Astrocyte of the hippocampus (primary cell): ENCODE results near the gene KHDC4.
"Not testable (repeated sequence)": the region's sequence is repeated elsewhere in the genome, so short reads cannot be mapped to it uniquely, and the experiment has no call there.

ENCODE experiments used
- DNase-seq: peaks from one replicate; pipeline ENCODE4 v3.0.0; 2011; ENCODE audit warnings: low read depth, low spot score

KHDC4 gene

GRCh38 chr1:155940993-155941844 lies 7.0 kb upstream of the KHDC4 start, which contains the start of gene RXFP4:
Gene RXFP4, plus strand, starts transcription at chr1:155941638. Its CDS starts 72 bp downstream, at chr1:155941710.
- no peak for DNase-seq

GRCh38 chr1:155940482-155940992 lies 6.3 kb upstream of the KHDC4 start:
- peak; percentile 58 for DNase-seq

- peak; percentile 79 for DNase-seq
Observed at GRCh38 chr1:155938220-155938627, 4.0 kb upstream of the KHDC4 start.

GRCh38 chr1:155934936-155935590 lies 850 bp upstream of the KHDC4 start:
- no peak for DNase-seq

- DNase-seq, result no peak
Observed at GRCh38 chr1:155933591-155934096, 569 bp downstream of the KHDC4 start.

- no peak for DNase-seq
Observed at GRCh38 chr1:155932487-155932886, 1.7 kb downstream of the KHDC4 start.

GRCh38 chr1:155932081-155932480 lies 2.1 kb downstream of the KHDC4 start:
- no peak for DNase-seq

- peak; percentile 62 for DNase-seq
Observed at GRCh38 chr1:155931332-155932038, 2.7 kb downstream of the KHDC4 start.

GRCh38 chr1:155930725-155931124 lies 3.5 kb downstream of the KHDC4 start:
- not testable (repeated sequence) for DNase-seq

- DNase-seq, result no peak
Observed at GRCh38 chr1:155929057-155929456, 5.2 kb downstream of the KHDC4 start.

- DNase-seq, result no peak
Observed at GRCh38 chr1:155925506-155925905, 8.7 kb downstream of the KHDC4 start.

GRCh38 chr1:155920717-155921116 lies 13.5 kb downstream of the KHDC4 start:
- no peak for DNase-seq

GRCh38 chr1:155919801-155920200 lies 14.4 kb downstream of the KHDC4 start:
- no peak for DNase-seq

GRCh38 chr1:155918660-155919059 lies 15.6 kb downstream of the KHDC4 start:
- no peak for DNase-seq

GRCh38 chr1:155913969-155914757 lies 20.1 kb downstream of the KHDC4 start:
- DNase-seq, result peak; percentile 34

GRCh38 chr1:155912056-155912536 lies 22.1 kb downstream of the KHDC4 start:
- DNase-seq, result no peak

- DNase-seq, result peak; percentile 92
Observed at GRCh38 chr1:155911156-155912055, 22.8 kb downstream of the KHDC4 start, which contains the start of gene RIT1. Gene RIT1, minus strand, starts transcription at chr1:155911349. Its CDS starts 588 bp downstream, at chr1:155910761.

- DNase-seq, result peak; percentile 75
Observed at GRCh38 chr1:155910621-155911121, 23.5 kb downstream of the KHDC4 start.

- DNase-seq, result peak; percentile 55
Observed at GRCh38 chr1:155909894-155910293, 24.3 kb downstream of the KHDC4 start.
